Ishikawa (cell line): ENCODE measurements around the gene CDH13.

Source experiments
- CEBPB ChIP-seq: IDR thresholded peaks from 2 replicates; pipeline ENCODE4 v1.6.1; 2012
- CREB1 ChIP-seq: IDR thresholded peaks from 2 replicates; pipeline ENCODE4 v1.6.1; 2012; ENCODE audit warnings: low read depth
- EP300 ChIP-seq: IDR thresholded peaks from 2 replicates; pipeline ENCODE4 v1.6.1; 2012; ENCODE audit warnings: borderline replicate concordance
- FOXM1 ChIP-seq: IDR thresholded peaks from 2 replicates; pipeline ENCODE4 v1.6.1; 2012; ENCODE audit warnings: low read depth, borderline replicate concordance
- NFIC ChIP-seq: IDR thresholded peaks from 2 replicates; pipeline ENCODE4 v1.6.1; 2012
- RAD21 ChIP-seq: IDR thresholded peaks from 2 replicates; pipeline ENCODE4 v1.6.1; 2012; ENCODE audit warnings: low read depth
- REST ChIP-seq: IDR thresholded peaks from 2 replicates; pipeline ENCODE4 v1.6.1; 2012; ENCODE audit warnings: low read depth, mild to moderate bottlenecking
- TAF1 ChIP-seq: IDR thresholded peaks from 2 replicates; pipeline ENCODE4 v1.6.1; 2012; ENCODE audit warnings: low read depth, mild to moderate bottlenecking
- TEAD4 ChIP-seq: IDR thresholded peaks from 2 replicates; pipeline ENCODE4 v1.6.1; 2012
- YY1 ChIP-seq: IDR thresholded peaks from 2 replicates; pipeline ENCODE4 v1.6.1; 2012; ENCODE audit warnings: low read depth
- ZBTB7A ChIP-seq: IDR thresholded peaks from 2 replicates; pipeline ENCODE4 v1.6.1; 2012; ENCODE audit warnings: low read depth
- TF ChIP-seq, protein P1 (sequence below): IDR thresholded peaks from 2 replicates; pipeline ENCODE4 v1.6.1; 2012

DNA sequence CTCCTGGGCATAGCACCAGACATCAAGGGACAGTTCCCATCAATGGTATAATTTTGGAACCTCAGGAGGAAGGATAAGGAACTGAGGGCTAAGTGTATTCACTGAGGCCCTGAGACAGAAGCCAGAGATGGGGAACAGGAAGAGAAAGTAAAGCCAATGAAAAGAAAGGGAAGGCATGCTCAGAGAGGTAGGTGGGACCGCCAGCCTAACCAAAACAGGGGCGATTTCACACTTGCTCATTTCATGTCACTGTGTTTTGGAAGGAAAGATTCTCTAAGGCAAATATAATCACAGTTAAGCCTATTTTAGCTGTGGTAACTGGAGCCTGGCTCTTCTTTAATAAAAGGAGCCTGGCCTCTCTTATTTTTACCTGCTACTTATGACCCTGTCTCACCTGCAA, 411.1 kb downstream of the CDH13 start:
- TF ChIP-seq EP300 = no peak
- no peak for TF ChIP-seq RAD21
- no peak for TF ChIP-seq TEAD4
- no peak for TF ChIP-seq YY1
- no peak for TF ChIP-seq TAF1
- TF ChIP-seq ZBTB7A = no peak
- TF ChIP-seq CEBPB = no peak
- TF ChIP-seq REST = no peak
- no peak for TF ChIP-seq FOXM1
- TF ChIP-seq NFIC = no peak
- TF ChIP-seq CREB1 = no peak
- TF ChIP-seq, protein P1, sequence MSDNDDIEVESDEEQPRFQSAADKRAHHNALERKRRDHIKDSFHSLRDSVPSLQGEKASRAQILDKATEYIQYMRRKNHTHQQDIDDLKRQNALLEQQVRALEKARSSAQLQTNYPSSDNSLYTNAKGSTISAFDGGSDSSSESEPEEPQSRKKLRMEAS = no peak
